HL-60 (cell line): Measurements from ENCODE around the gene ANKRD60.

ENCODE experiments used
- GABPA ChIP-seq: IDR thresholded peaks from 2 replicates; pipeline ENCODE4 v1.6.1; 2012; ENCODE audit warnings: low read depth
- POLR2AphosphoS5 ChIP-seq: IDR thresholded peaks from 2 replicates; pipeline ENCODE4 v1.6.1; 2012; ENCODE audit warnings: low read depth
- SPI1 ChIP-seq: IDR thresholded peaks from 2 replicates; pipeline ENCODE4 v1.6.1; 2012; ENCODE audit warnings: low read depth, mild to moderate bottlenecking, borderline replicate concordance
- TF ChIP-seq, protein P1 (sequence below): IDR thresholded peaks from one replicate; pipeline ENCODE4 v1.5.1; 2011; ENCODE audit warnings: low read length, control low read depth, inconsistent platforms; ENCODE audit not compliant: insufficient read depth
- TF ChIP-seq, protein P2 (sequence below): IDR thresholded peaks from 2 replicates; pipeline ENCODE4 v1.6.1; 2012; ENCODE audit warnings: low read depth; ENCODE audit not compliant: insufficient replicate concordance

DNA sequence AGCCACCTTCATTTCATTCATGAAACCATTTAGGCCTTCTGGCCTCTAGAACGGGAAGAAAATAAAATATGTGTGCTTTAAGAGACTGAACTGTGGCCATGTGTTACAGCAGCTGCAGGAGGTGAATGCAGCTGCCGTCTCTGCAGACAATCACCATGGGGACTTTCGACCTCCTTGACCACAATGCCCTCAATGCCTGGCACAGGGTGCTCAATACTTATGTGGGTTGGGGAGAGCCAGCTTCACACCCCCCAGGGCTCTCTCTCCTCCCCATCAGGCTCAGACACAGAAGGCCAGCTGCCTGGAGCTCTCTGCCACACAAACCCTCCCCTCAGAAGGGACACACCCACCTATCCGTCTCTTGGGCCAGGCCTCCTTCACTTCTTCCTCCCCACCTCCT is 43.5 kb downstream of the ANKRD60 start:
- TF ChIP-seq, protein P1, sequence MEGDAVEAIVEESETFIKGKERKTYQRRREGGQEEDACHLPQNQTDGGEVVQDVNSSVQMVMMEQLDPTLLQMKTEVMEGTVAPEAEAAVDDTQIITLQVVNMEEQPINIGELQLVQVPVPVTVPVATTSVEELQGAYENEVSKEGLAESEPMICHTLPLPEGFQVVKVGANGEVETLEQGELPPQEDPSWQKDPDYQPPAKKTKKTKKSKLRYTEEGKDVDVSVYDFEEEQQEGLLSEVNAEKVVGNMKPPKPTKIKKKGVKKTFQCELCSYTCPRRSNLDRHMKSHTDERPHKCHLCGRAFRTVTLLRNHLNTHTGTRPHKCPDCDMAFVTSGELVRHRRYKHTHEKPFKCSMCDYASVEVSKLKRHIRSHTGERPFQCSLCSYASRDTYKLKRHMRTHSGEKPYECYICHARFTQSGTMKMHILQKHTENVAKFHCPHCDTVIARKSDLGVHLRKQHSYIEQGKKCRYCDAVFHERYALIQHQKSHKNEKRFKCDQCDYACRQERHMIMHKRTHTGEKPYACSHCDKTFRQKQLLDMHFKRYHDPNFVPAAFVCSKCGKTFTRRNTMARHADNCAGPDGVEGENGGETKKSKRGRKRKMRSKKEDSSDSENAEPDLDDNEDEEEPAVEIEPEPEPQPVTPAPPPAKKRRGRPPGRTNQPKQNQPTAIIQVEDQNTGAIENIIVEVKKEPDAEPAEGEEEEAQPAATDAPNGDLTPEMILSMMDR = no peak
- no peak for TF ChIP-seq GABPA
- no peak for TF ChIP-seq POLR2AphosphoS5
- TF ChIP-seq, protein P2, sequence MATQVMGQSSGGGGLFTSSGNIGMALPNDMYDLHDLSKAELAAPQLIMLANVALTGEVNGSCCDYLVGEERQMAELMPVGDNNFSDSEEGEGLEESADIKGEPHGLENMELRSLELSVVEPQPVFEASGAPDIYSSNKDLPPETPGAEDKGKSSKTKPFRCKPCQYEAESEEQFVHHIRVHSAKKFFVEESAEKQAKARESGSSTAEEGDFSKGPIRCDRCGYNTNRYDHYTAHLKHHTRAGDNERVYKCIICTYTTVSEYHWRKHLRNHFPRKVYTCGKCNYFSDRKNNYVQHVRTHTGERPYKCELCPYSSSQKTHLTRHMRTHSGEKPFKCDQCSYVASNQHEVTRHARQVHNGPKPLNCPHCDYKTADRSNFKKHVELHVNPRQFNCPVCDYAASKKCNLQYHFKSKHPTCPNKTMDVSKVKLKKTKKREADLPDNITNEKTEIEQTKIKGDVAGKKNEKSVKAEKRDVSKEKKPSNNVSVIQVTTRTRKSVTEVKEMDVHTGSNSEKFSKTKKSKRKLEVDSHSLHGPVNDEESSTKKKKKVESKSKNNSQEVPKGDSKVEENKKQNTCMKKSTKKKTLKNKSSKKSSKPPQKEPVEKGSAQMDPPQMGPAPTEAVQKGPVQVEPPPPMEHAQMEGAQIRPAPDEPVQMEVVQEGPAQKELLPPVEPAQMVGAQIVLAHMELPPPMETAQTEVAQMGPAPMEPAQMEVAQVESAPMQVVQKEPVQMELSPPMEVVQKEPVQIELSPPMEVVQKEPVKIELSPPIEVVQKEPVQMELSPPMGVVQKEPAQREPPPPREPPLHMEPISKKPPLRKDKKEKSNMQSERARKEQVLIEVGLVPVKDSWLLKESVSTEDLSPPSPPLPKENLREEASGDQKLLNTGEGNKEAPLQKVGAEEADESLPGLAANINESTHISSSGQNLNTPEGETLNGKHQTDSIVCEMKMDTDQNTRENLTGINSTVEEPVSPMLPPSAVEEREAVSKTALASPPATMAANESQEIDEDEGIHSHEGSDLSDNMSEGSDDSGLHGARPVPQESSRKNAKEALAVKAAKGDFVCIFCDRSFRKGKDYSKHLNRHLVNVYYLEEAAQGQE = no peak
- no peak for TF ChIP-seq SPI1
